Fibroblast of villous mesenchyme (primary cell): ENCODE measurements around the gene IFT57. TPM values are rescaled to one million over a fixed set of nuclear protein-coding genes. Genes with fewer than 3 reads are reported as not detected.

ENCODE experiments used
- DNase-seq: peaks from one replicate; pipeline ENCODE4 v3.0.0-alpha.2; 2010; ENCODE audit warnings: low read depth
- H3K4me3 ChIP-seq: 2 replicates; pipeline ENCODE4 v1.5.1; 2011; ENCODE audit warnings: low read depth, mild to moderate bottlenecking, low read length
- CTCF ChIP-seq: IDR thresholded peaks from 2 replicates; pipeline ENCODE4 v1.5.1; 2012; ENCODE audit warnings: low read depth, mild to moderate bottlenecking, low read length; ENCODE audit not compliant: insufficient read depth
- total RNA-seq: library from RNA; depleted of rRNA; stranded (reverse); fragments of >200 nt; gene quantifications from 2 replicates; pipeline ENCODE4 v1.2.3, GENCODE V29; 2012

IFT57 gene
- total RNA-seq, 1 donor: 81.2 TPM

GRCh38 chr3:108125550-108126071 lies 96.6 kb downstream of the IFT57 start:
- TF ChIP-seq CTCF: no peak
- no peak for DNase-seq
- H3K4me3 ChIP-seq: no peak overlapping the region

GRCh38 chr3:108125153-108125543 lies 97.1 kb downstream of the IFT57 start:
- no peak overlapping the region for H3K4me3 ChIP-seq
- TF ChIP-seq CTCF: no peak
- no peak for DNase-seq

- no peak for TF ChIP-seq CTCF
- DNase-seq: no peak
- H3K4me3 ChIP-seq: no peak overlapping the region
These were observed 97.7 kb downstream of the IFT57 start for GRCh38 chr3:108124337-108125152.

- no peak for TF ChIP-seq CTCF
- no peak overlapping the region for H3K4me3 ChIP-seq
- no peak for DNase-seq
These were observed 98.9 kb downstream of the IFT57 start for GRCh38 chr3:108123326-108123725.

- TF ChIP-seq CTCF: no peak
- no peak overlapping the region for H3K4me3 ChIP-seq
- DNase-seq: no peak
These were observed 99.9 kb downstream of the IFT57 start for GRCh38 chr3:108122276-108122675.

- no peak for TF ChIP-seq CTCF
- DNase-seq: no peak
These were observed 102.7 kb downstream of the IFT57 start for GRCh38 chr3:108119398-108120104.

More at GRCh38 chr3:108119398-108120104, 102.7 kb downstream of the IFT57 start:
- no peak overlapping the region for H3K4me3 ChIP-seq
